Measurements from ENCODE around the gene DMBT1.
"Not testable (repeated sequence)": the region's sequence is repeated elsewhere in the genome, so short reads cannot be mapped to it uniquely, and the experiment has no call there.

DMBT1 gene

GRCh38 chr10:122550427-122550826 lies 10.1 kb upstream of the DMBT1 start:
- DNase-seq: no peak

- no peak for DNase-seq
Observed at GRCh38 chr10:122550983-122551382, 9.6 kb upstream of the DMBT1 start.

- DNase-seq: no peak
Observed at GRCh38 chr10:122551450-122551849, 9.1 kb upstream of the DMBT1 start.

GRCh38 chr10:122553341-122553740 lies 7.2 kb upstream of the DMBT1 start:
- DNase-seq: no peak

GRCh38 chr10:122554131-122555036 lies 6.2 kb upstream of the DMBT1 start:
- DNase-seq: no peak

- no peak for DNase-seq
Observed at GRCh38 chr10:122555442-122555841, 5.1 kb upstream of the DMBT1 start.

- DNase-seq: no peak
Observed at GRCh38 chr10:122557516-122557915, 3.0 kb upstream of the DMBT1 start.

GRCh38 chr10:122558452-122558851 lies 2.1 kb upstream of the DMBT1 start:
- DNase-seq: no peak

GRCh38 chr10:122559228-122559627 lies 1.3 kb upstream of the DMBT1 start:
- DNase-seq: no peak

GRCh38 chr10:122561212-122561611 lies 658 bp downstream of the DMBT1 start:
- DNase-seq: no peak

- no peak for DNase-seq
Observed at GRCh38 chr10:122561792-122562191, 1.2 kb downstream of the DMBT1 start.

- no peak for DNase-seq
Observed at GRCh38 chr10:122564980-122565379, 4.4 kb downstream of the DMBT1 start.

- DNase-seq: no peak
Observed at GRCh38 chr10:122565766-122566206, 5.2 kb downstream of the DMBT1 start.

GRCh38 chr10:122566632-122567031 lies 6.1 kb downstream of the DMBT1 start:
- DNase-seq: no peak

- no peak for DNase-seq
Observed at GRCh38 chr10:122567056-122567660, 6.6 kb downstream of the DMBT1 start.

GRCh38 chr10:122568551-122568950 lies 8.0 kb downstream of the DMBT1 start:
- DNase-seq: no peak

- DNase-seq: no peak
Observed at GRCh38 chr10:122570920-122571319, 10.4 kb downstream of the DMBT1 start.

GRCh38 chr10:122571892-122572291 lies 11.3 kb downstream of the DMBT1 start:
- no peak for DNase-seq

GRCh38 chr10:122575776-122576175 lies 15.2 kb downstream of the DMBT1 start:
- DNase-seq: no peak

- no peak for DNase-seq
Observed at GRCh38 chr10:122576291-122576690, 15.7 kb downstream of the DMBT1 start.

GRCh38 chr10:122577311-122577885 lies 16.8 kb downstream of the DMBT1 start:
- no peak for DNase-seq

- DNase-seq: not testable (repeated sequence)
Observed at GRCh38 chr10:122586070-122586469, 25.5 kb downstream of the DMBT1 start.

GRCh38 chr10:122587098-122587760 lies 26.7 kb downstream of the DMBT1 start:
- DNase-seq: no peak
